Measurements from ENCODE around the gene PRKG1.

The PRKG1 gene

GRCh38 chr10:52249850-52250395, 1175.6 kb downstream of the PRKG1 start:
- in situ Hi-C loops (cut with MboI; ENCODE audit: low pct_unique_long_range_greater_than_20kb, low sequenced_read_pairs, unreplicated experiment), result no loop called here
- no peak for DNase-seq (ENCODE audit: low spot score)
- TF ChIP-seq CTCF (IDR thresholded peaks at IDR 0.05; ENCODE audit: extremely low read depth, insufficient read depth, missing control alignments), result no peak

- DNase-seq (ENCODE audit: low spot score), result no peak
- no peak for TF ChIP-seq CTCF (IDR thresholded peaks at IDR 0.05; ENCODE audit: extremely low read depth, insufficient read depth, missing control alignments)
- in situ Hi-C loops (cut with MboI; ENCODE audit: low pct_unique_long_range_greater_than_20kb, low sequenced_read_pairs, unreplicated experiment), result no loop called here
Measured at GRCh38 chr10:52250510-52250909, 1176.2 kb downstream of the PRKG1 start.

GRCh38 chr10:52252307-52252706, 1178.0 kb downstream of the PRKG1 start:
- in situ Hi-C loops (cut with MboI; ENCODE audit: low pct_unique_long_range_greater_than_20kb, low sequenced_read_pairs, unreplicated experiment), result no loop called here
- no peak for DNase-seq (ENCODE audit: low spot score)
- TF ChIP-seq CTCF (IDR thresholded peaks at IDR 0.05; ENCODE audit: extremely low read depth, insufficient read depth, missing control alignments), result no peak

GRCh38 chr10:52256832-52257691, 1182.8 kb downstream of the PRKG1 start:
- in situ Hi-C loops (cut with MboI; ENCODE audit: low pct_unique_long_range_greater_than_20kb, low sequenced_read_pairs, unreplicated experiment), result no loop called here
- TF ChIP-seq CTCF (IDR thresholded peaks at IDR 0.05; ENCODE audit: extremely low read depth, insufficient read depth, missing control alignments), result no peak
- DNase-seq (ENCODE audit: low spot score), result peak; percentile 24

GRCh38 chr10:52257692-52258075, 1183.4 kb downstream of the PRKG1 start:
- DNase-seq (ENCODE audit: low spot score), result no peak
- TF ChIP-seq CTCF (IDR thresholded peaks at IDR 0.05; ENCODE audit: extremely low read depth, insufficient read depth, missing control alignments), result no peak
- in situ Hi-C loops (cut with MboI; ENCODE audit: low pct_unique_long_range_greater_than_20kb, low sequenced_read_pairs, unreplicated experiment), result no loop called here

- in situ Hi-C loops (cut with MboI; ENCODE audit: low pct_unique_long_range_greater_than_20kb, low sequenced_read_pairs, unreplicated experiment), result no loop called here
- no peak for TF ChIP-seq CTCF (IDR thresholded peaks at IDR 0.05; ENCODE audit: extremely low read depth, insufficient read depth, missing control alignments)
- DNase-seq (ENCODE audit: low spot score), result no peak
Measured at GRCh38 chr10:52258799-52259425, 1184.6 kb downstream of the PRKG1 start.
